ENCODE measurements around the gene ULBP1.

- TF ChIP-seq CTCF (optimal IDR thresholded peaks at IDR 0.05 in 1 of 3, IDR thresholded peaks at IDR 0.05 in 1 of 3, conservative IDR thresholded peaks at IDR 0.05 in 1 of 3; ENCODE audit: extremely low read depth in 1 of 3, insufficient read depth in 2 of 3, low read length in 3 of 3) (no peak), EZH2 (IDR thresholded peaks at IDR 0.05; ENCODE audit: low read length) (no peak)
Measured at GRCh38 chr6:149978610-149979009, 14.9 kb downstream of the ULBP1 start.
